Karpas-422 (cell line): ENCODE measurements around the gene POC1A. TPM values are rescaled to one million over a fixed set of nuclear protein-coding genes. Genes with fewer than 3 reads are reported as not detected.

Experiments used
- total RNA-seq: library from RNA; depleted of rRNA; stranded (reverse); fragments of >200 nt; shearing (Covaris generic); gene quantifications from 2 replicates; pipeline ENCODE4 v1.2.3, GENCODE V29; 2014; ENCODE audit warnings: low replicate concordance; rRNA removed

POC1A gene
- total RNA-seq, 1 experiment from 2014 or later = 12.7 TPM

Other genes starting within 250 kb of the POC1A start
- 15.1 and 39.8 TPM in 2 replicates for gene RRP9, start 212.5 kb downstream of the POC1A start, total RNA-seq
- 29.1 and 43.5 TPM in 2 replicates for gene PARP3, start 212.1 kb downstream of the POC1A start, total RNA-seq
- not detected in 2 replicates for gene GPR62, start 199.0 kb downstream of the POC1A start, total RNA-seq
- 16.9 and 17.9 TPM in 2 replicates for gene PCBP4, start 187.0 kb downstream of the POC1A start, total RNA-seq
- 104 and 118 TPM in 2 replicates for gene ABHD14B, start 180.4 kb downstream of the POC1A start, total RNA-seq
- 36.9 and 58.2 TPM in 2 replicates for gene ABHD14A, start 179.4 kb downstream of the POC1A start, total RNA-seq
- gene ACY1, start 170.9 kb downstream of the POC1A start, total RNA-seq = 71.0 and 97.0 TPM in 2 replicates
- 2,656 and 3,245 TPM in 2 replicates for gene RPL29, start 158.5 kb downstream of the POC1A start, total RNA-seq
- gene DUSP7, start 97.9 kb downstream of the POC1A start, total RNA-seq = 11.1 and 21.2 TPM in 2 replicates
- gene ALAS1, start 43.7 kb upstream of the POC1A start, total RNA-seq = 24.8 and 41.6 TPM in 2 replicates
- gene TLR9, start 71.2 kb upstream of the POC1A start, total RNA-seq = 7.4 and 26.5 TPM in 2 replicates
- 42.0 and 76.3 TPM in 2 replicates for gene TWF2, start 84.7 kb upstream of the POC1A start, total RNA-seq
- 25.5 and 35.4 TPM in 2 replicates for gene PPM1M, start 91.3 kb upstream of the POC1A start, total RNA-seq
- 30.4 and 42.0 TPM in 2 replicates for gene WDR82, start 124.2 kb upstream of the POC1A start, total RNA-seq
- 1.6 and 8.3 TPM in 2 replicates for gene GLYCTK, start 133.4 kb upstream of the POC1A start, total RNA-seq
- gene DNAH1, start 161.9 kb upstream of the POC1A start, total RNA-seq = 2.9 and 8.3 TPM in 2 replicates